Ishikawa (cell line): Measurements from ENCODE around the gene PTGFRN.

Experiments
- CEBPB ChIP-seq: IDR thresholded peaks from 2 replicates; pipeline ENCODE4 v1.6.1; 2012
- CREB1 ChIP-seq: IDR thresholded peaks from 2 replicates; pipeline ENCODE4 v1.6.1; 2012; ENCODE audit warnings: low read depth
- EGR1 ChIP-seq: IDR thresholded peaks from 2 replicates; pipeline ENCODE4 v1.6.1; 2012
- EP300 ChIP-seq: IDR thresholded peaks from 2 replicates; pipeline ENCODE4 v1.6.1; 2012; ENCODE audit warnings: borderline replicate concordance
- FOXM1 ChIP-seq: IDR thresholded peaks from 2 replicates; pipeline ENCODE4 v1.6.1; 2012; ENCODE audit warnings: low read depth, borderline replicate concordance
- MAX ChIP-seq: IDR thresholded peaks from 2 replicates; pipeline ENCODE4 v1.6.1; 2012
- NFIC ChIP-seq: IDR thresholded peaks from 2 replicates; pipeline ENCODE4 v1.6.1; 2012
- RAD21 ChIP-seq: IDR thresholded peaks from 2 replicates; pipeline ENCODE4 v1.6.1; 2012; ENCODE audit warnings: low read depth
- REST ChIP-seq: IDR thresholded peaks from 2 replicates; pipeline ENCODE4 v1.6.1; 2012; ENCODE audit warnings: low read depth, mild to moderate bottlenecking
- TAF1 ChIP-seq: IDR thresholded peaks from 2 replicates; pipeline ENCODE4 v1.6.1; 2012; ENCODE audit warnings: low read depth, mild to moderate bottlenecking
- TCF12 ChIP-seq: IDR thresholded peaks from 2 replicates; pipeline ENCODE4 v1.6.1; 2012; ENCODE audit warnings: low read depth
- TEAD4 ChIP-seq: IDR thresholded peaks from 2 replicates; pipeline ENCODE4 v1.6.1; 2012
- USF1 ChIP-seq: IDR thresholded peaks from 2 replicates; pipeline ENCODE4 v1.6.1; 2012
- YY1 ChIP-seq: IDR thresholded peaks from 2 replicates; pipeline ENCODE4 v1.6.1; 2012; ENCODE audit warnings: low read depth
- ZBTB7A ChIP-seq: IDR thresholded peaks from 2 replicates; pipeline ENCODE4 v1.6.1; 2012; ENCODE audit warnings: low read depth

The PTGFRN gene

GRCh38 chr1:116987256-116987555, 77.5 kb downstream of the PTGFRN start:
- TF ChIP-seq CEBPB: no peak
- no peak for TF ChIP-seq TCF12
- TF ChIP-seq EGR1: no peak
- no peak for TF ChIP-seq YY1

- TF ChIP-seq EP300: no peak
Measured at GRCh38 chr1:116988248-116988647, 78.5 kb downstream of the PTGFRN start.

GRCh38 chr1:116988908-116989307, 79.2 kb downstream of the PTGFRN start:
- no peak for TF ChIP-seq TAF1
- no peak for TF ChIP-seq USF1

GRCh38 chr1:116989835-116990234, 80.1 kb downstream of the PTGFRN start:
- TF ChIP-seq YY1 (no peak), FOXM1 (no peak), EGR1 (no peak), CEBPB (no peak), TEAD4 (no peak), NFIC (no peak), REST (no peak), CREB1 (no peak), TAF1 (no peak), MAX (no peak), TCF12 (no peak), USF1 (no peak), RAD21 (no peak), ZBTB7A (no peak), EP300 (no peak)

- TF ChIP-seq USF1 (no peak), RAD21 (no peak), YY1 (no peak), TAF1 (no peak), ZBTB7A (no peak), FOXM1 (no peak), MAX (no peak), EP300 (no peak), CREB1 (no peak), CEBPB (no peak), TEAD4 (no peak)
Measured at GRCh38 chr1:116990612-116991151, 81.0 kb downstream of the PTGFRN start.

- no peak for TF ChIP-seq EP300
- TF ChIP-seq ZBTB7A: no peak
- no peak for TF ChIP-seq MAX
- TF ChIP-seq CEBPB: no peak
- TF ChIP-seq RAD21: no peak
- TF ChIP-seq TEAD4: no peak
- TF ChIP-seq USF1: no peak
- no peak for TF ChIP-seq TAF1
- TF ChIP-seq YY1: no peak
- TF ChIP-seq CREB1: no peak
- no peak for TF ChIP-seq EGR1
- TF ChIP-seq FOXM1: no peak
- no peak for TF ChIP-seq NFIC
- no peak for TF ChIP-seq REST
- TF ChIP-seq TCF12: no peak
Measured at GRCh38 chr1:116991171-116991845, 81.6 kb downstream of the PTGFRN start.
